ENCODE results near the gene SPRTN. TPM values are rescaled to one million over a fixed set of nuclear protein-coding genes. Genes with fewer than 3 reads are reported as not detected.
"Not testable (repeated sequence)": the region's sequence is repeated elsewhere in the genome, so short reads cannot be mapped to it uniquely, and the experiment has no call there.

SPRTN gene
- total RNA-seq, 1 experiment from 2014 or later, result 15.1 TPM

DNA sequence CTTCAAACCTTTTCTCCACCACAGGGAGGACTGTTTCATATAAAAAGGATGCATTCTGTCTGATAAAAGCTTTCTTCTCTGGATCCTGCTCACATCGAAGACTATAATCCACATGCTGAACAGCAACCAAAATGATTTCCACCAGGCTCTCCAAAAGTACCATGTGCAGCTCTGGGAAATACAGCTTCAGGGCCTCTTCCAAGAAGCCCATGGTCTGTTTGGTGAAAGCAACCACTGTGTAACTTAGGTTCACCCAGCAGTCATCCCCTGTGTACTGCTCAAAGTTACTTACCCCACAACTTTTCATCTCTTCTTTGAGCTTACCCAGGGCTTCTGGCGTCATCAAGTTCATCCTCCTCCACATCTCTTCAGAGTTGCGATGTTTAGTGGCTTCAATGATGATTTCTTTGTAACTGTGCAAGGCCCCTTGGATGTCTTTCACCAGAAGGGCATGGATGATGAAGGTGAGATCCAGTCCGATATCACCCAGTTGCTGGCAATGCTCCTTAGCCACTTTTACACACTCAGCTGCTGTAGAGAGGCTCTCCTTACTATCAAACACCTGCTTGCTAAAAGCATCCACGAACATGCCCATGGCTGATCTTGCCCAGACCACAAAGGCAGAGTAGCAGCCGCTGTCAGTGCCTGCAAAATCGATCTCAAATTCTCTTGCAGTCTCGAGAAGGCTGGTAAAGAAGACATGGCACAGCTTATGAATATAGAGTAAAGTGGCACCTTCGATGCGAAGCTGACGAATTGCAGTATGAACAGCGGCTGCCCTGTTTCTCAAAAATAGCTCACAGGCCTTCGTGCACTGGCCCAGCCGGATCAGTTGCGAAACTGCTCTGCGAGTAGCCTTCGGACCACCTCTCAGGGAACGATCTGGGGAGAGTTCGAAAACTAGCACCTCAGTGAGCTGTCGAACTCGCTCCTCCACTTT lies 2.2 kb upstream of the SPRTN start:
- no peak for DNase-seq (ENCODE audit: low read depth)

DNA sequence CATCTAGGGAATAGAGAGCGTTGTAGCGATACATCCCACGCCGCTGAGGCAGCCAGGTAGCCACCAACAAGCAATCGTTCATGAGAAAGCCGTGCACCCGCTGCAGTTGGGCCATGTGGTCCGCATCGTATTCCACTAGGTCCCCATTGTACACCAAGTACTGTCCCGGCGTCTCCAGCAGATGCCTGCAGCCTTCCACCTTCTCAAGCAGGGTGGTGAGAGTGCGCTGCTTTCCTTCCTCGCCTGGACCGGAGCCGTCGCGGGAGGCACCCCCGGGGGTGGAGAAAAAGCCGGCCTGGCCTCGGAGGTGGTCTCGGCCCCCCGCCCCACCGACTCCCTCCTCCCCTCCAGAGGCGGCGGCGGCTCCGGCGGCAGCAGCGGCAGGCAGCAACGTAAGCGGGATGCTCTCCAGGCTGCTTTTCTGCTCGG lies 1.0 kb upstream of the SPRTN start:
- no peak for DNase-seq (ENCODE audit: low read depth)

GRCh38 chr1:231337472-231338269 lies 422 bp upstream of the SPRTN start, which contains the start of gene EXOC8:
TSS of gene EXOC8 (minus strand) at chr1:231337852. CDS start at chr1:231337745, 107 bp downstream.
- peak; percentile 92 for DNase-seq (ENCODE audit: low read depth)

GRCh38 chr1:231340328-231341013 lies 2.4 kb downstream of the SPRTN start:
- DNase-seq (ENCODE audit: low read depth), result no peak

- no peak for DNase-seq (ENCODE audit: low read depth)
Measured at GRCh38 chr1:231347961-231348360, 9.9 kb downstream of the SPRTN start.

GRCh38 chr1:231348442-231348841 lies 10.3 kb downstream of the SPRTN start:
- DNase-seq (ENCODE audit: low read depth), result no peak

GRCh38 chr1:231348856-231349255 lies 10.8 kb downstream of the SPRTN start:
- not testable (repeated sequence) for DNase-seq (ENCODE audit: low read depth)

- no peak for DNase-seq (ENCODE audit: low read depth)
Measured at GRCh38 chr1:231351816-231352215, 13.7 kb downstream of the SPRTN start.

- no peak for DNase-seq (ENCODE audit: low read depth)
Measured at GRCh38 chr1:231353086-231353485, 15.0 kb downstream of the SPRTN start.

DNA sequence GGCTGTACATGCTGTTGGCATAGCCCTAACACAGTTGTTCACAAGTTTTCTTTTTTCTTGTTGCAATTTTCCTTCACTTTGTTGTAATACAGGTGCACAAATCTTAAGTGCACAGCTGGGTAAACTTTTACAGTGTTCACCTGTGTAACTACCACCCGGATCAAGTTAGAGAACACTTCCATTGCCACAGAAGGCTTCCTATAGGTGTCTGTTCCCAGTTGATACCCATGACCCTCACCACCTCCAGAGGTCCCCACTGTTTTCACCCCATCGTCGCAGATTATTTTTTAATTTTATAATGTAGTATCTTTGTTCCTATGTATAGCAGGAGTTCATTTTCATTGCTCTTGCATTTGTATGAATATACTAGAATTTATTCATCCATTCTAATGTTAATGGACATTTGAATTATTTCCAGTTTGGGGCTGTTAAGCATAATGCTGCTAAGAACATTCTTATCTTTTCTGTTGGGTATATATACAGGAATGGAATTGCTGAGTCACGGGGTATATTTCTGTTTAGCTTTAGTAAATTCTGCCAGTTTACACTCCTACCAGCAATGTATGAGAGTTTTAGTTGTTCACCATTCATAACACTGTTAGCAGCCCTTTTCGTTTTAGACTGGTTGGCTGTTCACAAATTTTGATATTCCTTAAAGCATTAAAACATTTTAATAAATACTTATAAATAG lies 16.4 kb downstream of the SPRTN start:
- no peak for DNase-seq (ENCODE audit: low read depth)

GRCh38 chr1:231355171-231355570 lies 17.1 kb downstream of the SPRTN start:
- DNase-seq (ENCODE audit: low read depth), result no peak

DNA sequence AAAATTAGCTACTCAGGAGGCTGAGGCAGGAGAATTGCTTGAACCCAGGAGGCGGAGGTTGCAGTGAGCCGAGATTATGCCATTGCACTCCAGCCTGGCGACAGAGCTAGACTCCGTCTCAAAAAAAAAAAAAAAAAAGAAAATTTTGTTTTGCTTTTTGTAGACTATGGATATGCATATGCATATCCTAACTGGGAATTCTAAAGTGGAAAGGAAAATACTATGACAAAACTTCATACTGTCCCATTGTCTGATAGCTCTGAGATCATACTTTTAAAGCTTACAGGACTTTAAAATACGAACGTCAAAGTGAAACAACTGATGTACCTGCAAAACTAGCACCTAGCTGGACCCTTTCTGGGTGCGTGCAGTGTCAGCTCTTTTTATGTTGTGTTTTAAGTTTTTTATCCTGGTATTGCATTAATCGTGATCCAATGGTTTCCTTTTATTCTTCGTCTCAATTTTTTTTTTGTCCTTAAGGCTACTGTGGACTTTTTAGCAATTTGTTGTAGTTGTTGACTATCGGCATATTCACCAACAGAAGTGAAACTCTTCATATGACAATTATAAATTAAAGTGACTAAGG lies 19.2 kb downstream of the SPRTN start:
- DNase-seq (ENCODE audit: low read depth), result no peak

- DNase-seq (ENCODE audit: low read depth), result peak; percentile 68
Measured at GRCh38 chr1:231357831-231358354, 19.8 kb downstream of the SPRTN start.

DNA sequence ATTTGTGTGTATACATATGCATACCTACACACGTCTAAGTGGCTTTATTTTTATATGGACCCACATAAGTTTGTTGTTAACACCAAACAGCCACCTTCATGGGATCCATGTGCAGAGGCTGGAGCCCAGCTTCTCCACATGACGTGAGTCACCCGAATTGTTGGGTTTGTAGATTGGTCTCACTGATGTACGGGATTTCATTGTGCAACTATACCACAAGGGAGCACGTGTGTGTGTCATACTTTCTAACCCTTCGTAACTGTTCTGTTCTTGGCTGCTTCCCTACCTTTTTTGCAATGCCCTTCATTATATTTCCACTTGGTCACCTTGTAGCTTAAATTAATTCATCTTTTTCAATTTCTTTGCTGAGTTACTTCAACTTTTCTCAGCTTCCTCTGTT lies 21.0 kb downstream of the SPRTN start:
- DNase-seq (ENCODE audit: low read depth), result peak; percentile 88

DNA sequence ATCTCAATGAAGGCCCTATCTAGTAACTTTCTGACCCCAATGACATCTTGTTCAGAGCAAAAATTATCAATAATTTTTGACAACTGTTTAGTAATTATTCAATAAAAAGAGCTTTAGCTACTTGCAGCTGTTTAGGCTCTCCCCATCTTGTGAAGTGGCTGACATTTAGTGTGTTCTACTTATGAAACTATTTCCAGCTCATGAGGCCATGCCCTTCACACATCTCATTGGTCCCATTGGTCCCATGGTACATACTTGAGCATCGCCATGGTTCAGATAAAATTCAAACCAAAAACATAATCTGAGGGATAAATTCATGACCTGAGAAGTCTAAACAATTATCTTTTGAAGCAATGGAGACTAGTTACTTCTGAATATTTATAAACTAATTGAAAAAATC lies 24.2 kb downstream of the SPRTN start:
- no peak for DNase-seq (ENCODE audit: low read depth)

- no peak for DNase-seq (ENCODE audit: low read depth)
Measured at GRCh38 chr1:231363624-231364023, 25.5 kb downstream of the SPRTN start.

DNA sequence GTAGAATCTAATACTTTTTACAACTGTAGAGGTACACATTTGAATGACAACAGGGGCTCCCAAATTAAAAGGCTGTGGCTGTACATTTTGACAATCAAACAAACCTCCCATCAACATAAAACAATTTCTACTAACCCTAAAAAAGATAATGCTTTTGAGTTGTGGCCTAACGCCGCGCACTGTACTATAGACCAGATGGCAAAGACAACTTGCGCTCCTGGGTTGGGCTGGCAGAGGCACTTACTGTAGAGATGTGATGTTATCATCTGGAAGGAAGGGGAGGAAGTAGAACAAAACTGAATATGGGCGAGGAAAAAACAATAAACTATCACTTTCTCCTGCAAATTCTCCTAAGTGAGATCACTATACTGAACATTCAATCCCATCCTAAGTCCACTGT lies 26.1 kb downstream of the SPRTN start:
- no peak for DNase-seq (ENCODE audit: low read depth)

GRCh38 chr1:231369282-231369681 lies 31.2 kb downstream of the SPRTN start:
- no peak for DNase-seq (ENCODE audit: low read depth)

- no peak for DNase-seq (ENCODE audit: low read depth)
Measured at GRCh38 chr1:231372501-231372900, 34.4 kb downstream of the SPRTN start.

GRCh38 chr1:231374394-231374793 lies 36.3 kb downstream of the SPRTN start:
- DNase-seq (ENCODE audit: low read depth), result no peak

GRCh38 chr1:231376101-231376500 lies 38.0 kb downstream of the SPRTN start:
- peak; percentile 31 for DNase-seq (ENCODE audit: low read depth)

All from RPMI7951 (cell line).